Kidney capillary endothelial cell (primary cell): ENCODE data around the gene CRTC3.

Source experiments
- DNase-seq: peaks from one replicate; pipeline ENCODE4 v3.0.0-alpha.2; 2018; ENCODE audit warnings: low spot score

Gene CRTC3

DNA sequence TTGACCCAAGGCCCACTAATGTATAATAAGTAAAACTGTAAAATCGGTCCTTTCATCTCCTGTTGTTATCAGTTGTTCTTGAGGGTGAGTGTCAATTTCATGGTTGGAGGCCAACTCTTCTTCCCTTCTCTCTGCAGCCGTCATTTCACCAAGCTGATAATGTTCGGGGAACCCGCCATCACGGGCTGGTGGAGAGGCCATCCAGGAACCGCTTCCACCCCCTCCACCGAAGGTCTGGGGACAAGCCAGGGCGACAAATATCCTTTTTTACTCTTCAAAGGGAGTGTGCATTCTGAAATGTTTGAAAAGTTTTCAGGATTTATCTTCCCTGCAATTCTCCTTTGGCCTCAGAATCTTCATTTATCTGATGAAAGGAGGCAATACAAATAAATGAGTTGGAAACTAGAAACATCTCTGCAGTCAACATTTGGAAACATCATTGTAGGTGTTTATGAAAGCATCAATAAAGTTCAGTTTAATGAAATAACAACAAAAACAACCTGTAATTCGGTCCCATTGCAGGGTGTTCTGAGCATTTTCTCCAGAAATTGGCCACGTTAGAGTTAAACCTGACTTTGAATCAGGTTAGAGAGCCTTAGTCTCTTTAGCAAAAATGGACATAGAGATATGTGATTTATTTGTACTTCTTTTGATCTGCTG is 63.9 kb downstream of the CRTC3 start:
- no peak for DNase-seq

DNA sequence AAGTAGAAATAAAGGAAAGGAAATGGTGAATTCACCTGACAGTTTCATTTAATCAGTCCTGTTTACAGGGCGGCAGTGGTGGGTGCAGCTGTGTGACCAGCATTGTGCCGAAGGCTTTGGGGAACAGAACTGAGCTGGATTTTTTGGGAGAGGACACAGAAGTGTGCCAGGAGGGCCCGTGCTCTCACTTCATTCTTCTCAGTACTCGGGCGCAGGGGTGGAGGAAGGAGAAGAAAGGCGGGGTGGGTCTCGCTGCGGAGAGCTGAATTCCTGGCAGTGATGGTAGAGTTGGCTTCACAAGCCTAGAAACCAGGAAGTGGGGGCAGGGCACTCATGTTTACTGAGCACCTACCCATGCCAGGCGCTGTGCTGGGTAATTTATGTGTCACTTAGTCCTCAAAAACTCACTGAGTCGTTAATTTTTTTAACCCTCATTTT is 64.6 kb downstream of the CRTC3 start:
- no peak for DNase-seq

GRCh38 chr15:90595763-90596155 is 66.0 kb downstream of the CRTC3 start:
- DNase-seq = no peak

- no peak for DNase-seq
Observed at GRCh38 chr15:90596943-90597342, 67.2 kb downstream of the CRTC3 start.

DNA sequence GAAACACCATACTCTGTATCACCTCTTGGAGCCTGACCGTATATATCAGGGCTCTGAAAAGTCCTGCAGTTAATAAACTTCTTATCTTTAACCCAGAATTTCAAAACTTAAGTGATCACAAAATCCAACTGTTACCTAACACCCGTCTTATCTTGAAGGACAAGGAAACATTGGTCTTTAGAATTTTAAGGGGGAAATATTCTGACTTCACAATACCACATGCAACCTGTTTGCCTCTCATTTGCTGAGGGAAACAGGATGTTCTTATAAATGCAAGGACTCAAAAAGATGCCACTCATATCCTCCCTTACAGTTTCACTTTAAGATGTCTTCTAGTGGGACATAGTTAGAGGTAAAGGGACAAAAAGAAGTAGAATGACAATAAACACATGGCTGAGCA is 67.9 kb downstream of the CRTC3 start:
- DNase-seq = no peak

DNA sequence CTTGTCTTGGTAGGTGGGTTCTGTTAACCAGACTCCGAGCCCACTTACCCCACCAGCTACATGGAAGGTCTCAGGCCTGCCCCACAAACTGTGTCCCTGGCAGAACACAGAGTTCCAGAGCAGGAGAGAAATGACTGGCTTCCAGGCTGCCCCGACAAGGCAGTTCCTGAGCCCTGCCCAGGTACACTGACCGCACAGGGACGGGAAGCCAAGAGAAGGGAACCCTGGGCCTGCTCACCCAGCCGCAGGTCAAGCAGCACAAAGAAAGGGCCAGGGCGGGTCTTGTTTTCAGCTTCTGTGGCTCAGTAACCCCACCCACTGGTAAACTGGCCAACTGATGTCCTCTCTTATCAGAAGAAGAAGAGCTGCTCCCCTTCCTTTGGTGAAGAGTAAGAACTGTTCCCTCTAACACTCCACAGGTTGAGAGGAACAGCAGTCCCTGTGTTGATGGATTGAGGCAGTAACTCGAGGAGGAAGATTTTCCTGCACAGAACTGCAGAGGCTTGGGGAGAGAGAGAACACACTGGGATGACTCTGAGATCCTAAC is 68.4 kb downstream of the CRTC3 start:
- DNase-seq = no peak

- no peak for DNase-seq
Observed at GRCh38 chr15:90598679-90599078, 69.0 kb downstream of the CRTC3 start.

DNA sequence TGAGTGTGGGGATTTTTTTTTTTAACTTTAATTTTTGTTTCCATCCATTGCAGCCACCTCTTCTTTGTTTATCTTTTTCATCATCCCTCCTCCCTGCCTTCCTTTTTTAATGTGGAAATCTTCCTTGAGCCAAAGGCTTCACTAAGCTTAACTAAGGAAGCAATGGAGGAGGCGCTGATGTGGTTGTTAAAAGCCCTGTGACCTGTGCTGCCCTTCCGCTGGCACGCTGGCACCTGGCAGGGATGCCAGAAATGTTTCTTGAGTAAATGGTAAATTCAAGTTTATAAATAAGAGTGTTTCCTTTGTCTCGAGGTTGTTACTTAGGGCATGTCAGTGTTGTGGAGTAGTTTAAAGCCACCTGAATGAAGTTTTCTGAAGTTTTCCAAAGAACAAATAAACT is 69.4 kb downstream of the CRTC3 start:
- DNase-seq = no peak

GRCh38 chr15:90599644-90600043 is 69.9 kb downstream of the CRTC3 start:
- DNase-seq = no peak

DNA sequence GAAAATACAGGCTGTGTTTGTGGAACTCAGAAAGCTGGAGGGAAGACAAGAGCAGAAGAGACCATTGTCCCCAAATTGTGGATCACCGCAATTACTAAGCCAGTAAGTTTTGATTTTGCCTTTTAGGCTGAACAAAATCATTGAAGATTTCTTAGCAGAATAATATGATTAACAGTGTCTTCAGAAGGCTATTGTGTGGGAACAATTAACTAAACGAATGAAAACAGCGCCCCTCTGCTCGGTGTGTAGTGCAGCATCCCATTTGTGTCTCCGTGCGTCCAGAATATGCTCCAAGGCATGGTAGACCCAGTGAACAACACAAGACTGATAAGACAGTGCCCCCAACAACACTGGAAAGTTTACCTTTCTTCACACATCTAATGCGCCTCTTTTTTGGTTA is 71.2 kb downstream of the CRTC3 start:
- no peak for DNase-seq

DNA sequence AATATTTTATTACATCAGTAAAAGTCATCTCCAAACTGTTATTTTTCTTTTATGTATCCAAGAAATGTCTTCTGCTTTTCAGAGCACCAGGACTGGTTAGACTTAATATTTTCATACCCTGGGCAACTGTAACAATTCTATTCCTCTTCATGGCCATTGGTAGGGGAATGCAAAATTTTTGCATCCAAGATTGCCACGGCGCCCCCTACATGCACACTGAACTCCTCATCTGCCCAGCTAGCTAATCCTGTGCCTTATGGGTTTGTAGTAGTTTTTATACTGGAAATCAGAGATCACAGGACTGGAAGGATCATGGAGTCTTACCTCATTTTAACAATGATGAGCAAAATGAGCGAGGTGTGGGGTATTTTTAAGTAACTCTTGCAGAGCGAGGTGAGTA is 74.2 kb downstream of the CRTC3 start:
- no peak for DNase-seq

DNA sequence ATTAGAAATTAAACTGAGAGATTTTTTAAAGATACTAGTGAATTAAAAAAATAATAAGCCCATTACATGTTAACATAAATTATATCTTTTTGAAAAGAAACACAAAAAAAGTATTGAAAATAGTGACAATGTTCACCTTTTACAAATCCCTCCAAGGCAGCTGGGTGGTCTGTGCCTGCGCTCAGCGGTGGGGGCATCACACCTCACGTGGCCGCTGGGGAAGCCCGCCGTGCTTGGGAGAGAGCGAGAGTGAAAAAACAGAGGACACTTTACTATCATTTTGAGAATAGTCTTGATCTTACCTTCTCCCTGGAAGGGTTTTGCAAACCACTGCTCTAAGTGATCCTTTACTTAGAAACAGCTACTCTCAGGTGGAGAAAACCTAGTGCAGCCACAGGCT is 76.9 kb downstream of the CRTC3 start:
- no peak for DNase-seq

- no peak for DNase-seq
Observed at GRCh38 chr15:90607361-90607760, 77.6 kb downstream of the CRTC3 start.

GRCh38 chr15:90609242-90610180 is 79.8 kb downstream of the CRTC3 start:
- no peak for DNase-seq

DNA sequence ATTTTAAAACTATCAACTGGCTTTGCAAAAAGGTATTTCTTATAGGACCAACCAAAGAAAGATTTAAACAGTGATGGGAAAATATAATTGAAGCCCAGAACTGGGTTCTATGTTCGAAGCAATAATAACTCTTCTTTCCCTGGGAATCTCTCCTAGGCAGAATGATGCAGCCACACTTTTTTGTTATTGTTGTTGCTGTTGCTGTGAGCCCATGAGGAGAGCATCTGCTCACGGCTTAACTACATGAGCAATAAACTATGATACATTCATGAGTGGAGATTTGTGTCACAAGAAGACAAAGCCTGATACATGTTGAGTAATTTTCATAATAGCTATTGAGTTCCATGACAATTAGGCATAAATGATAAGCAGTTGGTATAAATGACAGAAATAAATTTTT is 80.5 kb downstream of the CRTC3 start:
- DNase-seq = no peak

- no peak for DNase-seq
Observed at GRCh38 chr15:90611157-90611556, 81.4 kb downstream of the CRTC3 start.

DNA sequence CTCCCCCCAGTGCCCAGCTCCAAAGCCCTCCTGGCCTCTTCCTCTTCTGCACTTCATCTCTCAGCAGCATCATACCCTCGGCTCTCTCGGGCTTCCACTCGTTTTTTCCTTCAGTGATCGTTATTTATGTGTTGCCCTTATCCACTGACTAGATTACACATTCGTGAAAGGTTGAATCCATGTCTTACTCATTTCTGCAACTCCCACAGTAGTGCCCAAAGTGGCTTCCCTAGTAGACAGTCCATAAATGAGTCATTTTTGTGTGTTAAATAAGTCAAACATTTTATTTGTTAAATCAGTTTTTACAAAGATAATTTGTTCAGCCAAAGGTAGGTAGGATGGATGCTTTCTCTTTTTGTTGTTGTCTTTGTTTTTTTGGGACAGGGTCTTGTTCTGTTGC is 87.4 kb downstream of the CRTC3 start:
- DNase-seq = no peak

DNA sequence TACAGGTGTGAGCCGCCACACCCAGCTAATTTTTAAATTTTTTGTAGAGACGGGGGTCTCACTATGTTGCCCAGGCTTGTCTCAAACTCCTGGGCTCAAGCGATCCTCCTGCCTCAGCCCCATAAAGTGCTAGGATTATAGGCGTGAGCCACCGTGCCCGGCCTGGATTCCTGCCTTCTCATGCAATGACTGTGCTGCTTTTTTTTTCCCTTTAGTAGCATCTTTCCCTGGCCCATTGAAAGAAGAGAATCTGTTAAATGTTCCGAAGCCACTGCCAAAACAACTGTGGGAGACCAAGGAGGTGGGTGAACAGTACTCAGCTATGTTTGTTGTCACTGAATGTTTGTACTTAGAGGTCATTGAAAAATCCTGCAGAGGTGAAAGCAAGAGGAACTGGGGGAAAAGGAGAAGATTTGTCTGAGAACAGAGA is 88.0 kb downstream of the CRTC3 start:
- DNase-seq = no peak

GRCh38 chr15:90618330-90619125 is 88.8 kb downstream of the CRTC3 start:
- no peak for DNase-seq

GRCh38 chr15:90619468-90619867 is 89.7 kb downstream of the CRTC3 start:
- DNase-seq = no peak

DNA sequence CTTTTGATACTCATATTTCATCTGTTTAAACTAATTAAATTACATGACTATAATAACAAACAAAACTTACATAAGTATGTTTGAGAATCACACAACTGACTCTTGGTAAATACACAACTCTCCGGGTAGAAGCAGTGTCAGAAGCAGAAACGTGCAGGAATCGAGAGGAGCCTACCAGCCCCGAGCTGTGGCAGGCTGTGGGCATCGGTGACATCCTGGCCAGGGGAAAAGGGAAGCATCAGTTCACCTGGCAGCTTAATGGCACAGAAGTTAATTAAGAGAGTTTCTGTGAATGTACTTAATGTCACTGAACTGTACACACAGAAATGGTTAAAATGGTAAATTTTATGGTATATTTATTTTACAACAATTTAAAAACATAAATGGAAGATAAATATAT is 90.2 kb downstream of the CRTC3 start:
- DNase-seq = no peak

DNA sequence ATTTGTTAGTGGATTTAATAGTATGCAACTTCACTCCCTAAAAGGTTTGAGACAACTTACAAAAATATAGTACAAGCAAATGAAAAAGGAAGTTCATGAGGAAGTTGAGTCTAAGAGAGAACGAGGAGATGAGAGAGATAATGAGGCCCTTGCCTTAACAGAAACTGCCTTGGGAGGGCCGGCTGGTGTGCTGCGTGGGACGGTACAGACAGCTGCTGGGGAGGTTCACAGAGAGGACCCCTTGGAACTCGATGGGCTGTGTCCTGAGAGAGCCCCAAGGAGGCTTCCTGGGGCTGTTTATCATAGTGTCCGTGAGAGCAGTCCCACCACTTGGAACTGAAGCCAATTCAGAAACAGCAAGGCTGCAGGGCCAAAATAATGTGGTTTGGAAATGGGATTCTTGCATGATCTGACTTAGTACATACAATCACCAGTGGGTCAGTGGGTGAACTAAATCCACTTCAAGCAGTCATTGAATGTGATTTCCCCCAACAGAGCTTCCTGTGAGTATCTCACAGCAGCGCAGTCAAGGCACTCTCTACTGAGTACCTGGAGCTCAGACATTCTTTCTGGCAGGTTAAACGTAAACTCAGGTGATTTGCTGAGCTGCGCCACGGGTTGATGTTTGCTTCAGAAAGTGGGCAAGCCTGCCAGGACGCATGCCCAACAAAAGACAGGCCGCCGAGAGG is 90.8 kb downstream of the CRTC3 start:
- no peak for DNase-seq
